ENCODE data around the gene IKZF3.

DNA sequence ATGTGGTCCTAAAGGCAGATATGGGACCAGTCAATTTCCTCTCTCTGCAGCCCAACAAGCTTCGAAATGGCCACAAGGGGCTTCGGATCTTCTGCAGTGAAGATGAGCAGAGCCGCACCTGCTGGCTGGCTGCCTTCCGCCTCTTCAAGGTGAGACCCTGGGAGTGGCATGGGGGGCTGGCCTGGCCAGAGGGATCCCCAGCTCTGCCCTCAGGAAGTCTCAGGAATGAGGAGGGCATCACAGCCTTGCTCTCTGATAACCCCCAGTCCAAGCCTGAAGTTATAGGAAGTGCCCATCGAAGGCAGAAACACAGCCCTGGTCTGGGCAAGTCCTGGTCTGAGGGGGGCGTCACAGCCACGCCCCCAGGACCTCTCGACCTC is 119.3 kb downstream of the IKZF3 start:
- TF ChIP-seq, protein P1, sequence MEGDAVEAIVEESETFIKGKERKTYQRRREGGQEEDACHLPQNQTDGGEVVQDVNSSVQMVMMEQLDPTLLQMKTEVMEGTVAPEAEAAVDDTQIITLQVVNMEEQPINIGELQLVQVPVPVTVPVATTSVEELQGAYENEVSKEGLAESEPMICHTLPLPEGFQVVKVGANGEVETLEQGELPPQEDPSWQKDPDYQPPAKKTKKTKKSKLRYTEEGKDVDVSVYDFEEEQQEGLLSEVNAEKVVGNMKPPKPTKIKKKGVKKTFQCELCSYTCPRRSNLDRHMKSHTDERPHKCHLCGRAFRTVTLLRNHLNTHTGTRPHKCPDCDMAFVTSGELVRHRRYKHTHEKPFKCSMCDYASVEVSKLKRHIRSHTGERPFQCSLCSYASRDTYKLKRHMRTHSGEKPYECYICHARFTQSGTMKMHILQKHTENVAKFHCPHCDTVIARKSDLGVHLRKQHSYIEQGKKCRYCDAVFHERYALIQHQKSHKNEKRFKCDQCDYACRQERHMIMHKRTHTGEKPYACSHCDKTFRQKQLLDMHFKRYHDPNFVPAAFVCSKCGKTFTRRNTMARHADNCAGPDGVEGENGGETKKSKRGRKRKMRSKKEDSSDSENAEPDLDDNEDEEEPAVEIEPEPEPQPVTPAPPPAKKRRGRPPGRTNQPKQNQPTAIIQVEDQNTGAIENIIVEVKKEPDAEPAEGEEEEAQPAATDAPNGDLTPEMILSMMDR (IDR thresholded peaks at IDR 0.05), result no peak
- no peak for TF ChIP-seq POLR2A (IDR thresholded peaks at IDR 0.05)
- no peak for TF ChIP-seq POLR2AphosphoS5 (IDR thresholded peaks at IDR 0.05)

Measured in stomach (tissue), 4 donors.